ENCODE measurements around the gene IKZF1. TPM values are rescaled to one million over a fixed set of nuclear protein-coding genes. Genes with fewer than 3 reads are reported as not detected.

The IKZF1 gene
- total and polyA plus RNA-seq, 2 of the 13 experiments (the other 11 are each of a cell fraction or from before 2014, with no cell fraction given), result not detected

DNA sequence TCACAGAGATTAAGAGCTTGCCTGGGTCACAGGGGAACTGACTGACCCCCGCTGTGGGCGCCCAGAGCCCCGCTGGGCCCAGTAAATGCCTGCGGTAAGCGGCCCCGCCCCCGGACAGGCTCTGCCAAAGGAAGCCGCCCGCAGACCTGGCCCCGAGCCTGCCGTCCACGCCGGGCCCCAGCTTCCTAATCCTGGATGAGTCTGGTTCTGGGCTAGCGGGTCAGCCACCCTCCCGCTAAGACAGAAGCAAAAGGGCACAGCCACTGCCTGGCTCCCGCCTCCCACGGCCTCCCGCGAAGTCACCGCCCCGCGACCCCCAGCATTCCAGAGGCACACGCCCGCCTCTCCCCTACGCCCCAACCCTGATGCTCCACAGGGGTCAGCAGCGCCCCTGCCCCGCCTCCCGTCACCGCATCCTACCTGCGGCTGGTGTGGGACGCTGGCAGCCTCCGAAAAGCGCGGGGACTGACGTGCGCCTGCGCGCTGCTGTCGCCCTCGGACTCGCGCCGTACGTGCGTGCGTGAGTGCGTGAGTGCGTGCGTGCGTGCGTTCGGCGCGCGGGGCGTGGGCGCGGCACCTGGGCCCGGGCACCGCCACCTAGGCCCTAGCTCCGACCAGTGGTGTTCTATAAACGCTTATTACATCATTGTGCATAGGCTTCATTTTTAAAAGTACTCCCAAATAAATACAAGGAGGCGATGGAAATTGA, 145.5 kb downstream of the IKZF1 start, which contains the start of gene FIGNL1 (continued):
- TF ChIP-seq ZNF883 (CRISPR knock-in tag; IDR thresholded peaks at IDR 0.05; ENCODE audit: not compliant biosample characterization), result peak; percentile 98
- TF ChIP-seq IRF1 (CRISPR knock-in tag; IDR thresholded peaks at IDR 0.05; ENCODE audit: low read depth), result no peak
- TF ChIP-seq KAT8 (CRISPR knock-in tag; IDR thresholded peaks at IDR 0.05), result peak; percentile 94
- TF ChIP-seq ZNF124 (CRISPR knock-in tag; IDR thresholded peaks at IDR 0.05), result no peak; the same call in 1 of the 2 replicates
- TF ChIP-seq, protein P1, sequence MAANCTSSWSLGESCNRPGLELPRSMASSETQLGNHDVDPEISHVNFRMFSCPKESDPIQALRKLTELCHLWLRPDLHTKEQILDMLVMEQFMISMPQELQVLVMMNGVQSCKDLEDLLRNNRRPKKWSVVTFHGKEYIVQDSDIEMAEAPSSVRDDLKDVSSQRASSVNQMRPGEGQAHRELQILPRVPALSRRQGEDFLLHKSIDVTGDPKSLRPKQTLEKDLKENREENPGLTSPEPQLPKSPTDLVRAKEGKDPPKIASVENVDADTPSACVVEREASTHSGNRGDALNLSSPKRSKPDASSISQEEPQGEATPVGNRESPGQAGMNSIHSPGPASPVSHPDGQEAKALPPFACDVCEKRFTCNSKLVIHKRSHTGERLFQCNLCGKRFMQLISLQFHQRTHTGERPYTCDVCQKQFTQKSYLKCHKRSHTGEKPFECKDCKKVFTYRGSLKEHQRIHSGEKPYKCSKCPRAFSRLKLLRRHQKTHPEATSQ (CRISPR knock-in tag; IDR thresholded peaks at IDR 0.05; ENCODE audit: borderline replicate concordance), result peak; percentile 72; the same call in 1 of the 2 replicates
- no peak for TF ChIP-seq CREM (IDR thresholded peaks at IDR 0.05)
- no peak for TF ChIP-seq CREM (CRISPR knock-in tag; IDR thresholded peaks at IDR 0.05)
- TF ChIP-seq, protein P2, sequence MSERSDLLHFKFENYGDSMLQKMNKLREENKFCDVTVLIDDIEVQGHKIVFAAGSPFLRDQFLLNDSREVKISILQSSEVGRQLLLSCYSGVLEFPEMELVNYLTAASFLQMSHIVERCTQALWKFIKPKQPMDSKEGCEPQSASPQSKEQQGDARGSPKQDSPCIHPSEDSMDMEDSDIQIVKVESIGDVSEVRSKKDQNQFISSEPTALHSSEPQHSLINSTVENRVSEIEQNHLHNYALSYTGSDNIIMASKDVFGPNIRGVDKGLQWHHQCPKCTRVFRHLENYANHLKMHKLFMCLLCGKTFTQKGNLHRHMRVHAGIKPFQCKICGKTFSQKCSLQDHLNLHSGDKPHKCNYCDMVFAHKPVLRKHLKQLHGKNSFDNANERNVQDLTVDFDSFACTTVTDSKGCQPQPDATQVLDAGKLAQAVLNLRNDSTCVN (CRISPR knock-in tag; IDR thresholded peaks at IDR 0.05; ENCODE audit: borderline replicate concordance), result no peak
- TF ChIP-seq CENPT (CRISPR knock-in tag; IDR thresholded peaks at IDR 0.05; ENCODE audit: low read depth), result peak; percentile 80
- peak; percentile 50; the same call in 1 of the 2 replicates for TF ChIP-seq ZNF143 (CRISPR knock-in tag; IDR thresholded peaks at IDR 0.05)
- no peak; the same call in 1 of the 2 replicates for TF ChIP-seq NFE2L1 (CRISPR knock-in tag; IDR thresholded peaks at IDR 0.05; ENCODE audit: borderline replicate concordance)
- TF ChIP-seq, protein P3, sequence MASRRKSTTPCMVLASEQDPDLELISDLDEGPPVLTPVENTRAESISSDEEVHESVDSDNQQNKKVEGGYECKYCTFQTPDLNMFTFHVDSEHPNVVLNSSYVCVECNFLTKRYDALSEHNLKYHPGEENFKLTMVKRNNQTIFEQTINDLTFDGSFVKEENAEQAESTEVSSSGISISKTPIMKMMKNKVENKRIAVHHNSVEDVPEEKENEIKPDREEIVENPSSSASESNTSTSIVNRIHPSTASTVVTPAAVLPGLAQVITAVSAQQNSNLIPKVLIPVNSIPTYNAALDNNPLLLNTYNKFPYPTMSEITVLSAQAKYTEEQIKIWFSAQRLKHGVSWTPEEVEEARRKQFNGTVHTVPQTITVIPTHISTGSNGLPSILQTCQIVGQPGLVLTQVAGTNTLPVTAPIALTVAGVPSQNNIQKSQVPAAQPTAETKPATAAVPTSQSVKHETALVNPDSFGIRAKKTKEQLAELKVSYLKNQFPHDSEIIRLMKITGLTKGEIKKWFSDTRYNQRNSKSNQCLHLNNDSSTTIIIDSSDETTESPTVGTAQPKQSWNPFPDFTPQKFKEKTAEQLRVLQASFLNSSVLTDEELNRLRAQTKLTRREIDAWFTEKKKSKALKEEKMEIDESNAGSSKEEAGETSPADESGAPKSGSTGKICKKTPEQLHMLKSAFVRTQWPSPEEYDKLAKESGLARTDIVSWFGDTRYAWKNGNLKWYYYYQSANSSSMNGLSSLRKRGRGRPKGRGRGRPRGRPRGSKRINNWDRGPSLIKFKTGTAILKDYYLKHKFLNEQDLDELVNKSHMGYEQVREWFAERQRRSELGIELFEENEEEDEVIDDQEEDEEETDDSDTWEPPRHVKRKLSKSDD (CRISPR knock-in tag; IDR thresholded peaks at IDR 0.05; ENCODE audit: low read depth), result 0 out of 2 replicates have a peak, but pooled peaks have one; percentile 43
- peak; percentile 64; the same call in 1 of the 2 replicates for TF ChIP-seq ZBTB4 (CRISPR knock-in tag; IDR thresholded peaks at IDR 0.05; ENCODE audit: borderline replicate concordance)
- peak; percentile 100 for TF ChIP-seq GMEB1 (CRISPR knock-in tag; IDR thresholded peaks at IDR 0.05; ENCODE audit: borderline replicate concordance)
- TF ChIP-seq THAP7 (CRISPR knock-in tag; IDR thresholded peaks at IDR 0.05), result 0 out of 2 replicates have a peak, but pooled peaks have one; percentile 37
